GM21529 (cell line): ENCODE measurements around the gene LMX1A.

Source experiments
- ATAC-seq: cut with Tn5 transposase; IDR thresholded peaks from one replicate; pipeline ENCODE4 v1.9.1; 2021; ENCODE audit not compliant: unreplicated experiment

The LMX1A gene

DNA sequence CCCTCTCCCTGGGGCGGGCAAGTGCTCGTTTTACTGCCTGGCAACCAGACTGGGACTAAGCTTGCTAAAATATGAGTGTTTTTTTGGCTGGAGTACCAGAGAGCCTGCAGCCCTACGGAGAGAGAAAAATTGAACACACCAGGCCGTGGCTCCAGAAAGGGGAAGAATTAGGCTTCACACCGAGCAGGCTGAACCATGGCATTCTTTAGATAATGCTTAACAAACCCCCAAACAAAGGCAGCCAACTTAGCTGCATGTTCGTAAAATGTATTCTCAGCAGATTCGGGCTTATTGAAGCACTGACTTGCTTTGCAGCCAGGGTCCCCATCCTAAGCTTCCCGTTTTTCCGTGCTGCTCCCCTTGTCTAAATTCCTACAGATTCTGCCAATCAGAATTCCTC, 76.6 kb downstream of the LMX1A start:
- ATAC-seq, result no peak

DNA sequence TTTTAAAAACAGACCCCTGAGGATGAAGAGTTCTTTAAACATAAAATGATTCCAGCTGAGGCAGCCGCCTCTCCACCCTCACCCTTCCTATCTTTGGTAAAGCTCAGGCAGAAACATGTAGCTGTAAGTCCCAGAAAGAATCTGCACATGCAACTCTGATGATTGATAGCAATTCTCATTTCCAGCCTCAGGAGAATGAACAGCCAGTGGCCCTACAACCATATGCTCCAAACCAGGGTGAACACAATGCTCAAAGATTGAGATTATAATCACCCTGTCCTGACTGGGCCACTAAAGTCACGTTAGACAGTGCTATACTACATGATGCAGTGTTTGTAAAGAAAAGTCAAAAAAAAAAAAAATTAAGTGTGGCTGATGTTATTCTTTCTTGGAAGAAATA, 80.2 kb downstream of the LMX1A start:
- ATAC-seq, result no peak

DNA sequence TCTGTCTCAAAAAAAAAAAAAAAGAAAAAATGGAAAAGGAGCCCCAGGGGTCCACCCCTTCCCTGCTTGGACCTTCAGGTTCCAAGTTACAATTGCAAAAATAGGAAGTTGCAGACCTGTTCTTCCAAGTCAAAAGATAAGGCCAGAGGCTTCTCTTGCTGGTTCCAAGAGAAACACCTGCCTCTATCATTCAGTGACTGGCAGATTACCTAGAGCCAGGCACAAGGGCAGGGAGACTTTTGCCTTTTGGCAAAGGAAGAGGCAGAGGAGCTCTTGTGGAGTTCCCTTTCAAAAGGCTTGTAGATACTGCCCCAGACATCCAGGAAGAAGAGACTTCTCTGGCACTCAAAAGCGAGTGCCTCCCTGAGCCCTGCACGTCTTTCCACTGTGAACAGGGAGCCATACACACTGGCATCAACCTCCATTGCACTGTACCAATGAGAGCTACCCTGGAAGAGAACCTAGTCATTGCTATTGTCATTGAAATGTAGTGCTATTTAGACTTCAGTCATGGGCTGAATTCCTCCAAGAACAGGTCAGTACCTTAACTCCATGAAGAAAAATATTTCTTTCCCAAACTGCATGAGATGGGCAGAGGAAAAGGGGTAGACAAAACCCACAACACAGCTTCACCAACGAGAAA, 91.2 kb downstream of the LMX1A start:
- ATAC-seq, result no peak

DNA sequence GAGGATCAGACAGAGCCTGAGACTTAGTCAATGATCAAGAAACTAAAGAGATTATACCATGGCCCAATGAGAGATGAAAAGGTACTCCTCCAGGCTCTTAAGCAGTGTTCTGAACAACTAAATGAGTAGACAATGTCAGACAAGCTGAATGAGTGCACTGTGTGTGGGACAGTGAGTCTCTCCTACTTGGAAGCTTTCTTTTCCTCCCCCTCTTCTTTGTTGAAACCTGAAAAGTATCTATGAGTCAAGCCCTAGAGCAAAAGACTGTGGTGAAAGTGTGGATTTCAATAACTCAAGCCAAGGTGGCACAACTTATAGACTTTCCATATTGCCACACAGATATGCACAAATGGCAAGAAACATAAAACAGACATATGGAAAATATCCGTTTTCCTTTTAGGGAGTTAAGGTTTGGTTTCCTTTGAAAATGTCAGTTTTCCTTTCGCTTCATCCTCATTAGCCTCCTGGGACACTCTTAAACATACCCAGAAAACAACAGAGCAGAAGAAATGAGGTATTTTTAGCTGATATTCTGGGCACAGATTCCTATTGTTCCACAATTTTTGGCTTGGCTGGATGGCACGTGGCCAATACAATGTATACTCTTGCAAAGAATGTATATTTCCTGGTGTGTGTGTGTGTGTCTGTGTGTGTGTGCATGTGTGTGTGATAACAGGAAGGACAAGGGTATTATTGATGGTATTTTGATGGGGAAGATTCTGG, 96.6 kb downstream of the LMX1A start:
- ATAC-seq, result no peak

DNA sequence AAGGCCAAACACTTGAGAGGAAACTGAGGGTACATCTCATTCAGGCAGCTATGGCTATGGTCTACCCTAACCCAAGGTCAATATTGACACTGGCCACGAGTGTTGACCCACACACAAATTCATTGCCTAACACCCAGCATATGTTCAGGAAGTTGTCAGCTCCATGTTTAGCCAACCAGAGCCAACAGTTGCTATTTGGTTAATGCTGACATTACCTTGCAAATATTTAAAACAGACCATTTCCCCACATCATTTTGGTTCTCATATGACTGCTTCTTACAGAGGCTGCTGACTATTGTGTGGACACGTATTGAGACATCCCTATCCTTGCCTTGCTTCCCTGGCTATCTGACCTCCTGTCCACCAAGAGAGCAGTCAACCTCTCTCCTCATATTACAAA, 97.3 kb downstream of the LMX1A start:
- no peak for ATAC-seq

DNA sequence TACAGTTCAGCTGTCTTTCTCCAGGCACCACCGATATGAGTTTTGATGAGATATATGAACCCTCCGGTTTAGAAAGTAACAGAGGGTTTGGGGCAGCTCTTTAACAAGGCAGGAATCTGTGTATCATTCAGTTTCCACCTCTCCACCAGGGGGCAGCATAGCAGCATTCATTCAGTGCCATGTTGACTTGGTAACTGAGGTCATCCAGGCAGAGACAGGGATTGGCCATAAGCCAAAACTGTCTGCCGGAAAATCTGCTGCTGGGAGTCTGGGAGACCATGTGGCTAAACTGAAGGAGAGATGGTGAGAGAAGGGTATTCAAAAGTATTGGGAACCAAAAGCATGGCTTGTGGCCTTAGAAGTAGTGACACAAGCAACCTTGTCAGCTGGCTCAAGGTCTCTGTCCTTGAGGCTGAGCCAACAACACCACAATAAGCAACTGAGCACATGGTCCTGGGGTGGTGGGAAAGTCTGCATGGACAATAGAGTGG, 98.5 kb downstream of the LMX1A start:
- peak; percentile 74 for ATAC-seq

DNA sequence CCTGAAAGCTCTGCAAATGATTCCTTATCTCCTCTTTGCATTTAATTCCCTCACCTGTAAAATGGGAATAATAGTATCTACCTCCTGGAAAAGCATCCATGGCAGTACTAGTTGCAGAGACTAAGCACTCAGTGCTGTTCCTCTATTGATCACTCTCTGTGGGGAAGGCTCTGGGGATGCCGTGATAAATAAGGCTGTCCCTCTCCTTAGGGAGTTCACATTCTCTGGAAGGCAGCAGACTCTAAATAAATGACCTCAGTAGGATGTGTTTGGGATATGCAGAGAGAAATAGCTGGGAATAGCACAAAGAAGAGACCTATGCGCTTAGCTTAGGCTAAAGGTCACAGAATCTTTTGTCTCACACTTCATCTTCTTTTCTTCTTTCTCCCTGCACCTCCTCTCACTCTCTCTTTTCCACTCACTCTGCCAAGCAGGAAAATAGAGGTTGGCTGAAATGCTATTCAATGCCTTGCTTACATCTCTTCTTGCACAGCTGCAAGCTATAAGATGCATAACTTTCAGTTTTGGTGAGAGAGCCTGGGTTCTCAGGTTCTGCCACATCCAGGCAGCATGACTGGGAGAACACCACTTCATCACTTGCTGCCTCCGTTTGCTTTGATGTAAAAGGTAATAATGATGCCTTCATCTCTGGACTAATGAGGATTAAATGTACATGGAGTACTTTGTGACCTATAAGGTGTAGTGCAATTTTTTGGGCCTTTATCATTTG, 101.5 kb downstream of the LMX1A start:
- no peak for ATAC-seq

DNA sequence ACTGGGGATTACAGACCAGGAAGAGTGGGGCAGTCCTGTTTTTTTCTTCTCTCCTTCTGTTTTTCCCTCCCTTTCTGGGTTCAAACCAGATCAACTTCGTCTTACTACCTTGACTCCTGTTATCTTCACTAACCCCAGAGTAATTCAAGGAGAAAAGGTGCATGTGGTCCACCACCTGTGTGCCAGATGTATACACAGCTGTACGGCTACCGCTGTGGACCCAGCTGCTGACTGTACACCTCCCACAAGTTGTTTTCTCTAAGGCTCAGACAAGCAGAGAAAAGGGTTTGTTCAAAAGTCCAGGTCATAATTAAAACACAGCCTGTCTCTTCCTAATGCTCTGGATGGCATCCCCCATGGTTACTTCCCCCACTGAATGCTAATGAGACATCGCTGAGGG, 102.1 kb downstream of the LMX1A start:
- ATAC-seq, result no peak

DNA sequence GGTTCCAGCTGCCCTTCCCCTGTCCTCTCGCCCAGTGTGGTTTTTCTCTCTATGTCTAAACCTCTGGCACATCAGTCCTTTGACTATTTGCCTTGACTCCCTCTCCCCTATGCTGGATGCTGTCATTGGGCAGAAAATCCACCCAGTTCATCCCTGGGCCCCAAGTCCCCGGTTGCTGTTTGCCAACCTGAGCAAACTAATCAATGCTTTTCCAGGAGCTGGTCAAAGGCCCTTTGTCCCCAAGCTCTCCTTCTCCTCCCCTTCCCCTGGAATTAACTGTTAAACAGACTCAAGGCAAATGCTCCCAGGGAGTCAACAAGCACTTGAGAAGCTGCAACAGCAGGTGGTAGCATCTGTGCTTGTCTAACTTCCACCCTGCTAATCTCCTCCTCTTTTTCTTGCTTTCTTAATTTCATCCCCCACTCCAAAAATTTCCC, 102.7 kb downstream of the LMX1A start:
- ATAC-seq, result no peak

DNA sequence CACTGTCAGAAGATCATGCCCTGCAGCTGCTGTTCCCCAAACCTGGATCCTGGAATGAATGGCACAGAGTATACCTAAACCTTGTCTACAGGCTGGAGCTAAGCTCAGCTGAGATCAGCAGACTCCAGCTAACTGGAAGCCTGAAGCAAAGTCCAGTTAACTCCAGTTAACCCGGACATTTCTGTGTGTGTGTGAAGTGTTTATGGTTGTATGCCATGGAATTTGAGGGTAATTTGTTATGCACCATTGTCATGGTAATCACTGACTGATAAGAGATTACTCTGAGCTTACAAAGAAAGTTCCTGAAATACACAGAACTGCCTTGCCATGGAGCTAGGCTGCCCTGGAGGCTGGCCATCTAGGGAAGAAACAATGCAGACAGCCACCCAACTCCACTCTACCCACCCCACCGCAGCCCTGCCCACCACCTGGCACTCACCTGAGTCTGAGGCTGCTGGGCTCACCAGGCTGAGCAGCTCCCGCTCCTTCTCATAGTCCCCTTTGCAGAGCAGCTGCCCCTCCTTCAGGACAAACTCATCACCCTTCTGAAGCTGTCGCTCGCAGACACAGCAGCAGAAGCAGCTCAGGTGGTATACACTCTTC, 107.4 kb downstream of the LMX1A start:
- no peak for ATAC-seq

DNA sequence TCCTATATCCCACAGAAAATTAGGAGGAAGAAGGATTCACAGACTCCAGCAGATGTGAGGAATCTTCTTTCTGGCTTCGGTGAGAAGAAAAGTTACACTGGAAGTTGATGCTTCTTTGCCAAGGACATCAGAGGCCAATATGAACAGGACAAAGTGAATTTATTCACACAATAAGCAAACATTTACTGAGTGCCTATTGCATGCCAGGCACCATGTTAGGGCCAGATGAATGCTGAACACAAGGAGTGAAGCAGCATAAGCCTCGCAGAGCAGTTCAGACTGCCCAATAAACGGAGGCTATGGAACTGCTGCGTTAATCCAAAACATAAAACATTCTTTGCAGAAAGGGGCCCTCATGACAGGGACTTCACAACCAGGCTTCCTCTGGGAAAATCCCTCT, 114.6 kb downstream of the LMX1A start:
- no peak for ATAC-seq

DNA sequence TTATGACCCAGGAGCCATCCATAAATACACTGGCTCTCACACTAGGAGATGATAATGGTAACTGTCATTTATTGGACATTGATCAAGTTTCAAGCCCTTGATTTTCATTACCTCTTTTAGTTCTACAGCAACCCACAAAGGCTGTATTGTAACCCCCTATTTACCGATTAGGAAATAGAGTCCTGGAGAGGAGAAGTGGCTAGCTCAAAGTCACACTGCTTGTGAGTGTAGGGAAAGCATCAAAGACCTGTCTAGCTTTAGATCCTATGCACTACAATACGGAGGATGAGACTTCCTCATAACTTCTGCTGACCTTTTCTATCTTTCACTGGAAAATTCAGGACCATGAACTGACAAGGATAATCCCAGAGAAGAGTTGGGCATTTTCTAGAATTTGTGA, 115.2 kb downstream of the LMX1A start:
- no peak for ATAC-seq

DNA sequence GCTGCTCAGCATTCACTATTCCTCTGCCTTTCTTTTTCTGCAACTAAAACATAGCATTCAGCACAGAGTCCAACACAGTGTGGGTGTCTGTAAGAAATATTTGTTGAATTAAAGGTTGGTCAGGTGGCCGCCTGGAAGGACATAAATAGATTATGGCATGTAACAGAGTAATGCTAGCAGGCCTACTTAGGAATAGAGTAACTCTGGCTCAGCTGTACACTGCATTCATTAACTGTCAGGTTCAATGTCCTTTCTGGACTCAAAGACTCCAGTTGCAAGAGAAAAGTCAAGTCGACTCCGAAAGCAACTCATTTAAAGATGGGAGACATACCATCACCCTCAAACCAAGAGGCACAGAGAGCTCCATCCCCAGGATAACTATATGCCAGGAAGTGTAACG, 116.0 kb downstream of the LMX1A start:
- no peak for ATAC-seq

DNA sequence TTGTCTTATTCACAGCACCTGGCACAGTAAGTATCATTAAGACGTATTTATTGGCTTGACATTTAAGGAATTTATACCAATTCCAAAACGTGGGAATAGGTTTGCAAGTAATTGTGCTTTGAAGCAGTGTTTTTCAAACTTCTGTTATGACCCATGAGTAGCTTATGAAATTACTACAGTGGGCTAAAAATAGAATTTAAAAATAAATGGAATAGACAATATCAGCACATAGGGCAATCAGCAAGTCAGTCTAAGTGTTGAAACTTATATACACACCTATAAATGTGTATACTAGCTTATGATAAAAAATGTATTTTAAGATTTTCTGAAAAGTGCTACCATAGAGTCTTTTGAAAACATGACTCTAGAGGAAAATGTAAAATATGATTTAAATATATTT, 116.6 kb downstream of the LMX1A start:
- no peak for ATAC-seq

DNA sequence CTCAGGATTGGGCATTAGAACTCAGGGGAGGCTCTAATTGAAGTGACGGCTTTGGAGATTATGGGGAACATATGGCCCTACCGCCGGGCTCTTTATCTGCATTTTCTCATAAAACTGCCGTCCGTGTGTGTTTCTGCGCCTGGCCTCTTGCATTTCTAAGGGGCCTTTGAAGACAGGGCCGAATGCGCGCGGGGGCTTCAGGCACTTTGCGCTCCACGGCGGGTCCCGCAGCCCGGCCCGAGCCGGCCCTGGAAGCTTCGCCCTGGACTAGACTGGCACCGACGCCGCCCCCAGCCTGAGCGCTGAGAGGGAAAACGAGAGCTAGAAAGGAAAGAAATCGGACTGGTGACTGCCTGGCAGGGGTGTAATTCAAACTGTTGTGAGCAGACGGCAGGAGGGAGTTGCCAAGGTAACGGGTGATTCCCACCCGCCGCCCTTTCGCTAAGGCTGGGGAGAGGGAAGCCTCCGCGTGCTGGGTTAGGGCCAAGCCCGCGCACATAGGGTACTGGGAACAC, 120.7 kb downstream of the LMX1A start:
- no peak for ATAC-seq

DNA sequence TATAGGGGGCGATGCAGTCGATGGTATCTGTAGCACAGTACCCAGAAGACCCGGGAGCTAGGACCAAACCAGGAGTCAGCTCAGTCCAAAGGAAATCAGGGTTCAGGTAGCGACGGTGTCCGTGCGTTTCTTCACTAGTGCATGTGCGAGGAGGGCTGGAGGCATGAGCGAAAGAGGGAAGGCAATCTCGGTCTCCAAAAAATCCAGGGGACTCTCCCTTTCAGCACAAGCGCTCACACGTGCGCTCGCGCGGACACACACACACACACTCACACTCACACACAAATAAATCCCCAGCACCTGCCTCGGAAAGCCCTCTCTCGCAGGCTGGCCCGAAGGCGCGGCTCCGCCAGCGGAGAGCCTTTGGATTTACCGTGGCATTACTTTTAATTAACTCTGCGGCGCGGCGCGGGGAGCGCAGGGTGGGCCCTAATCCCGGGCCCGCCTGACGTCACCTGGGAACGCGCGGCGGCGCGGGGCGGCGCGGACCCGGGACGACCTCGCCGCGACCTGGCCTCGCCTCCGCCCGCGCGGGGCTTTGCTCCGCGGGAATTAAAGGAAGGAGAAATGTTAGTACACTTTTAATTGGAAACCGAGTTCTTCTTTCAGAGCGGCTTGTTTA, 121.2 kb downstream of the LMX1A start:
- no peak for ATAC-seq

DNA sequence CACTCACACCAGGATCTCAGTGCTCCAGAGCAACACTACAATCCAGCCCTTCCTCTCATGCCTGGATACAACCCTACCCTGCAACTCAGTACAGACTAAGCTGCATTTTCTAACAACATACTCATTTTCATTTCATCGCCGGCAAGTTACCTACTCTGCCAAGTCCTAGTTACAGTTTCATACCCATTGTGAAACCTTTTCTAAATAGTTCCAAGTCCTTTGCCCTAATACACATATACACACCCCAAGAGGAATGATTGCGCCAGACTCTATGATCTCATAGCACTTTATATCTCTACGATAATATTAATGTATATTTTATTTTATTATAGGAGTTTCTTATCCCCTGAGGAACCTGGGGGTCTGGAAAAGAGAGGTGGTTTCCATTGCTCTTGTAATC, 122.4 kb downstream of the LMX1A start:
- ATAC-seq, result no peak

DNA sequence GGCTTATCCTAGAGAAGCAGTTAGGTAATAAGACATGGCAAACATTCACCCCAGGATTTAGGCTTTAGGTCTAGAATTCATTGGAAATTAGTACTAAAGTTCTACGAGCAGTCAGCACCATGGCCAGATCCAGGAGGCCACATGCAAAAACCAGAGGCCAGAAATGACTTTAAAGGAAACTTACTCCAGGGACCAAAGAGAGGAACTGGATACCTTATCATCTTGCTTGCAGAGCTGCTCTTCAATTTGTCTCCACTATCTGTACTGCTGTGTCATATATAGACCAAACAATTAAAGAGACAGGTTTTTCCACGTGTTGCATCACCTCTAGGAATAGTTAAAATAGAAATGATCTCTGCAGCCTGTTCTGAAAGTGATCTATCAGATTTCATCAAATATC, 127.8 kb downstream of the LMX1A start:
- ATAC-seq, result no peak

DNA sequence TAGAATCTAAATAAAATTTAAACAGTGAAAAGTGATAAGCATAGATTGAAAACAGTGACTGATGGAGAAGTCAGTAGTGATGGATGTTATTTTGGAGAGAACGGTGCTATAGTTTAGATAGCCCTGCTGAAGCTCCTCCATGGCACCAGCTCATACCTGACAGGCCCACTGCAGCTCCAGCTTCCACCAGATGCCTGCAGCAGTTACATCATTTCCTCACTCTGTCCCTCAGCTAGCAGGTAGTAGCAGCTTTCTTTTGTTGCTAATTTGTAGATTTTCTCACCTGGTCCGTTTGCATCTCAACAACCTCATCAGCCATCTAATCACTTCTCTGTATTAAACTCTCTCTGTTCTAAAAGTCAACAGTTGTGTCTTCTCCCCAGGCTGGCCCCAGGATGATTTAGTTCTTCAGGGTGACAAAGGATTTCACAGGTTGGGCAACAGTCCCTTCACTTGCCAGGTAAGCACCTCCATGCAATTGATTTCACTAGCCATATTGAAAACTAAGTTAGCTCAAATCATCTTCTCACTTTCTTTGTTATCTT, 128.3 kb downstream of the LMX1A start:
- no peak for ATAC-seq

DNA sequence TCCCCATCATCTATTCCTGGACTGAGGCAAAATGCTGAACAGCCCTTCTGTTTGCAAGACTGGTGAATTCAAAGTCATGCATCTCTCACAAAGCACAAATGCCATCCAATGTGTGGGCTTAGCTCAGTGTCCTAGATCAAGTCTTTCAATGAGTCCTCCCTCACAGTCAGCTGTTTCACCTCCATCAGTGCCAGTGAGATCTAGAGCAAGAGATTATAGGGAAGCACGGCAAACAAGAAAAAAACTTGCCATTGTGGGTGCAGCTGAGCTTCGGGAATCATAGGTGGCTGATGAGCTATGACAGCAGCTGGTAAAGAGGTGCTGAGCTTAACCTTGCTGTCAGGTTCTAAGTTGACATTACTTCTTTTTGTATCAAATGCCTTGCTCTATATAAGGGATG, 130.2 kb downstream of the LMX1A start:
- no peak for ATAC-seq

DNA sequence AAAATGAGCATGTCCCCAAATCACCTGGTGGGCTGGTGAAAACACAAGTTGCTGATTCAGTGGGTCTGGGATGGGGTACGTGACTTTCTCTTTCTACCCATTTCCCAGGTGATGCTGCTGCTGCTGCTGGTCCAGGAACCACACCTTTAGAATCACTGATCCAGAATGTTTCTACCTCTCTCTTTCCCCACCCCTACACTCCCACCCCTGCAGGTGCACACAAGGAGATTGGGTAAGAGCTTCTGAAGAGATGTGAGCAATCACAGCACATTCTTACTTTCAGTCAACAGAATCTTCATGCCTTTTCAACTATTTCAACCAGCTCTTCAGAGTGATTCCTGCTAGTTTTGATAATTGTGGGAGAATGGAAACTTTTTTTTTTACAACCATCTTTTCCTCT, 130.9 kb downstream of the LMX1A start:
- ATAC-seq, result no peak
